PC-9 (cell line): ENCODE data around the gene TMEM119. TPM values are rescaled to one million over a fixed set of nuclear protein-coding genes. Genes with fewer than 3 reads are reported as not detected.

Experiments
- BruUV-seq: library from RNA; stranded (reverse); fragments of 400-500 nt; replicated peaks from 2 replicates; lab custom pipeline; 2021; lab: Mats Ljungman, UMichigan
- CTCF ChIA-PET: fragments of 300-600 bp; sonication (Branson Sonifier 250); formaldehyde crosslinking; loops from one replicate; lab custom pipeline; 2022; ENCODE audit warnings: antibody characterized with exemption; lab: Charles Lee
- POLR2A ChIA-PET: fragments of 300-600 bp; sonication (Branson Sonifier 250); formaldehyde crosslinking; loops from one replicate; lab custom pipeline; 2022; ENCODE audit warnings: antibody characterized with exemption; ENCODE audit not compliant: unreplicated experiment; lab: Charles Lee
- DNase-seq, 2 experiments: peaks; one replicate each; pipeline versions ENCODE4 v3.0.0 to v3.0.0-alpha.2; 2015 to 2022; ENCODE audit warnings: mixed read lengths in 1 of 2
- H2AFZ ChIP-seq: fragments of 200-600 bp; sonication (generic); 2 replicates; pipeline ENCODE4 v1.8.1; 2017; ENCODE audit warnings: antibody characterized with exemption
- H3F3A ChIP-seq: fragments of 200-600 bp; sonication (generic); 2 replicates; pipeline ENCODE4 v1.8.1; 2017; ENCODE audit warnings: antibody characterized with exemption, mild to moderate bottlenecking, low read depth; ENCODE audit not compliant: insufficient read depth
- H3K27ac ChIP-seq: fragments of 200-600 bp; sonication (generic); 2 replicates; pipeline ENCODE4 v1.6.1; 2016; ENCODE audit warnings: mixed run types
- H3K27me3 ChIP-seq: fragments of 200-600 bp; sonication (generic); 2 replicates; pipeline ENCODE4 v1.6.1; 2016; ENCODE audit warnings: low read depth, mixed run types; ENCODE audit not compliant: insufficient read depth
- H3K36me3 ChIP-seq: fragments of 200-600 bp; sonication (generic); 2 replicates; pipeline ENCODE4 v1.6.1; 2016; ENCODE audit warnings: low read depth, mixed run types
- H3K4me1 ChIP-seq: fragments of 200-600 bp; sonication (generic); replicated peaks from 2 replicates; pipeline ENCODE4 v1.6.1; 2016; ENCODE audit warnings: mixed run types; ENCODE audit not compliant: insufficient read depth
- H3K4me2 ChIP-seq: fragments of 200-600 bp; sonication (generic); 2 replicates; pipeline ENCODE4 v1.6.1; 2017; ENCODE audit warnings: mixed run types
- H3K4me3 ChIP-seq: fragments of 200-600 bp; sonication (generic); 2 replicates; pipeline ENCODE4 v1.6.1; 2016; ENCODE audit warnings: mixed run types
- H3K79me2 ChIP-seq: fragments of 200-600 bp; sonication (generic); 2 replicates; pipeline ENCODE4 v1.6.1; 2017; ENCODE audit warnings: low read depth, mixed run types
- H3K9me2 ChIP-seq: fragments of 200-600 bp; sonication (generic); 2 replicates; pipeline ENCODE4 v1.8.1; 2017; ENCODE audit warnings: mild to moderate bottlenecking; ENCODE audit not compliant: insufficient read depth
- H3K9me3 ChIP-seq: fragments of 200-600 bp; sonication (generic); 2 replicates; pipeline ENCODE4 v1.8.1; 2016; ENCODE audit warnings: low read depth; ENCODE audit not compliant: insufficient read depth
- H4K20me1 ChIP-seq: fragments of 200-600 bp; sonication (generic); 2 replicates; pipeline ENCODE4 v1.8.1; 2017; ENCODE audit not compliant: insufficient read depth
- EZH2 ChIP-seq: fragments of 200-600 bp; sonication (generic); IDR thresholded peaks from 2 replicates; pipeline ENCODE4 v1.8.0; 2017; ENCODE audit warnings: antibody characterized with exemption, low read depth
- intact Hi-C: fragments of 100-400 bp; cut with micrococcal nuclease; formaldehyde crosslinking; loops from one replicate; pipeline ENCODE4 v1.10.0; 2022; ENCODE audit not compliant: unreplicated experiment
- total RNA-seq: library from RNA; stranded (reverse); gene quantifications from 2 replicates; pipeline ENCODE4 v1.2.3, GENCODE V29; 2021
- TF ChIP-seq, protein P1 (sequence below): fragments of 200-600 bp; sonication (generic); conservative IDR thresholded peaks from 2 replicates; pipeline ENCODE4 v1.6.1; 2017; ENCODE audit warnings: mixed run types, antibody characterized with exemption, mild to moderate bottlenecking, moderate library complexity

The TMEM119 gene
- total RNA-seq, 1 experiment from 2014 or later, result not detected

GRCh38 chr12:108618079-108618952, 20.4 kb upstream of the TMEM119 start:
- Histone ChIP-seq H3F3A (0 out of 2 replicates have a peak, but pooled peaks cover 10% of the 10 kb centered on the region), H4K20me1 (no peaks in the 10 kb centered on the region), H3K36me3 (no peaks in the 10 kb centered on the region), H3K4me3 (no peak overlapping the region), H3K79me2 (no peaks in the 10 kb centered on the region), H3K4me2 (no peak overlapping the region), H3K9me2 (no peaks in the 10 kb centered on the region), H3K27ac (no peak overlapping the region), H3K9me3 (no peaks in the 10 kb centered on the region), H2AFZ (no peak overlapping the region), H3K4me1 (peaks cover 16% of the 10 kb centered on the region), H3K27me3 (no peaks in the 10 kb centered on the region)
- ChIA-PET CTCF (interaction anchor here (0.6 to 1.3 kb wide), 4 partner anchors 22 to 157 kb away, joined by 3 to 16 read pairs (median 7); no protein-coding TSS in a partner anchor), POLR2A (no interaction called here)
- intact Hi-C loops, result loop anchor here (1.0 to 10.0 kb wide), 5 partner anchors 48 to 704 kb away; partner anchors contain the start of genes ALKBH2 and FICD
- no TSS peak for BruUV-seq
- no peak for TF ChIP-seq EZH2
- TF ChIP-seq, protein P1, sequence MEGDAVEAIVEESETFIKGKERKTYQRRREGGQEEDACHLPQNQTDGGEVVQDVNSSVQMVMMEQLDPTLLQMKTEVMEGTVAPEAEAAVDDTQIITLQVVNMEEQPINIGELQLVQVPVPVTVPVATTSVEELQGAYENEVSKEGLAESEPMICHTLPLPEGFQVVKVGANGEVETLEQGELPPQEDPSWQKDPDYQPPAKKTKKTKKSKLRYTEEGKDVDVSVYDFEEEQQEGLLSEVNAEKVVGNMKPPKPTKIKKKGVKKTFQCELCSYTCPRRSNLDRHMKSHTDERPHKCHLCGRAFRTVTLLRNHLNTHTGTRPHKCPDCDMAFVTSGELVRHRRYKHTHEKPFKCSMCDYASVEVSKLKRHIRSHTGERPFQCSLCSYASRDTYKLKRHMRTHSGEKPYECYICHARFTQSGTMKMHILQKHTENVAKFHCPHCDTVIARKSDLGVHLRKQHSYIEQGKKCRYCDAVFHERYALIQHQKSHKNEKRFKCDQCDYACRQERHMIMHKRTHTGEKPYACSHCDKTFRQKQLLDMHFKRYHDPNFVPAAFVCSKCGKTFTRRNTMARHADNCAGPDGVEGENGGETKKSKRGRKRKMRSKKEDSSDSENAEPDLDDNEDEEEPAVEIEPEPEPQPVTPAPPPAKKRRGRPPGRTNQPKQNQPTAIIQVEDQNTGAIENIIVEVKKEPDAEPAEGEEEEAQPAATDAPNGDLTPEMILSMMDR, result peak; percentile 98
- peak; percentile 58 to 77 for DNase-seq

- Histone ChIP-seq H3K9me3 (no peaks in the 10 kb centered on the region), H3K9me2 (no peaks in the 10 kb centered on the region), H3K79me2 (no peaks in the 10 kb centered on the region), H3K4me1 (peaks cover 17% of the 10 kb centered on the region), H3K4me3 (no peak overlapping the region), H3F3A (0 out of 2 replicates have a peak, but pooled peaks cover 10% of the 10 kb centered on the region), H2AFZ (no peak overlapping the region), H3K4me2 (no peak overlapping the region), H3K27me3 (no peaks in the 10 kb centered on the region), H3K27ac (no peak overlapping the region), H4K20me1 (no peaks in the 10 kb centered on the region), H3K36me3 (no peaks in the 10 kb centered on the region)
- DNase-seq, result no peak
- BruUV-seq, result no TSS peak
- intact Hi-C loops, result loop anchor here (5.0 to 10.0 kb wide), 3 partner anchors 102 to 702 kb away; partner anchors contain the start of genes ALKBH2 and FICD
- ChIA-PET CTCF (interaction anchor here (0.6 to 1.3 kb wide), 3 partner anchors 24 to 47 kb away, joined by 3 to 16 read pairs (median 7); no protein-coding TSS in a partner anchor), POLR2A (no interaction called here)
- no peak for TF ChIP-seq EZH2
- TF ChIP-seq, protein P1, result no peak
Measured at GRCh38 chr12:108616941-108617858, 19.3 kb upstream of the TMEM119 start.

DNA sequence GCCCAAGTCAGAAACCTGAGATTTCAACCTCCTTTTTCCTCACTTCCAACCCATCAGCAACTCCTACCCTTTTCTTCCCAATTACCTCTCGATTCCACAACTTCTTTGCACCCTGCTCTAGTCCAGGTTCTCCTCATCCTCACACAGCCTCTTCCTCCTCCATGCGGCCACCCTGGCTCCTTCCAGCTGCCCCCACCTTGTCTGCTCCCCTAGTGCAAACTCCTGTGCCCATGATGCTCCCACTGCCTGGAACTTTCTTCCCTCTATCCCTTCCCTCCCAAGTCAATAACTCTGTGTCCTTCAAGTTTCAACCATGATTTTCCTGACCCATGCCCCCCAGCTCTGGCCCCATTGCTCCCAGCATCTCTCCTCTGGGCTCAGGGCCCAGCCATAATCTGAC, 18.5 kb upstream of the TMEM119 start:
- ChIA-PET POLR2A (no interaction called here), CTCF (no interaction called here)
- no TSS peak for BruUV-seq

More for the DNA sequence above, 18.5 kb upstream of the TMEM119 start:
- intact Hi-C loops, result loop anchor here (5.0 to 10.0 kb wide), 3 partner anchors 102 to 702 kb away; partner anchors contain the start of genes ALKBH2 and FICD
- Histone ChIP-seq H3K4me1 (peaks cover 22% of the 10 kb centered on the region), H3K4me2 (no peak overlapping the region), H3F3A (0 out of 2 replicates have a peak, but pooled peaks cover 10% of the 10 kb centered on the region), H3K9me3 (no peaks in the 10 kb centered on the region), H3K27ac (no peak overlapping the region), H3K36me3 (no peaks in the 10 kb centered on the region), H3K27me3 (no peaks in the 10 kb centered on the region), H3K4me3 (no peak overlapping the region), H3K9me2 (no peaks in the 10 kb centered on the region), H4K20me1 (no peaks in the 10 kb centered on the region), H3K79me2 (no peaks in the 10 kb centered on the region), H2AFZ (no peak overlapping the region)
- no peak for TF ChIP-seq EZH2
- TF ChIP-seq, protein P1, result no peak
- no peak for DNase-seq
